Progenitor cell of endocrine pancreas (in vitro differentiated cells): ENCODE measurements around the gene CAPS. TPM values are rescaled to one million over a fixed set of nuclear protein-coding genes. Genes with fewer than 3 reads are reported as not detected.

ENCODE experiments used
- DNase-seq: peaks from one replicate; pipeline ENCODE4 v3.0.0; 2021; ENCODE audit warnings: low spot score; ENCODE audit not compliant: unreplicated experiment
- H3K27ac Mint-ChIP-seq: 2 replicates; pipeline ENCODE4 v1.8.0; 2021; ENCODE audit warnings: mild to moderate bottlenecking, moderate library complexity, mixed read lengths
- H3K27me3 Mint-ChIP-seq: 2 replicates; pipeline ENCODE4 v1.8.0; 2021; ENCODE audit warnings: mixed read lengths
- H3K36me3 Mint-ChIP-seq: 2 replicates; pipeline ENCODE4 v1.8.0; 2022; ENCODE audit warnings: mixed read lengths; ENCODE audit not compliant: insufficient read depth
- H3K4me1 Mint-ChIP-seq: 2 replicates; pipeline ENCODE4 v1.8.0; 2021; ENCODE audit warnings: low read depth, mixed read lengths
- H3K4me3 Mint-ChIP-seq: 2 replicates; pipeline ENCODE4 v1.8.0; 2021; ENCODE audit warnings: low read depth, mild to moderate bottlenecking, moderate library complexity, mixed read lengths
- H3K9me3 Mint-ChIP-seq: 2 replicates; pipeline ENCODE4 v1.8.0; 2021; ENCODE audit warnings: low read depth, mixed read lengths
- total RNA-seq: library from RNA; stranded (reverse); gene quantifications from 2 replicates; pipeline ENCODE4 v1.2.1, GENCODE V29; 2021
- TF ChIP-seq, protein P1 (sequence below): fragments of 200-600 bp; sonication (generic); IDR thresholded peaks from one replicate; pipeline ENCODE4 v1.5.0; 2021; ENCODE audit warnings: antibody characterized with exemption, mild to moderate bottlenecking; ENCODE audit not compliant: unreplicated experiment

The CAPS gene
- total RNA-seq, 1 donor from 2014 or later: 22.5 TPM

DNA sequence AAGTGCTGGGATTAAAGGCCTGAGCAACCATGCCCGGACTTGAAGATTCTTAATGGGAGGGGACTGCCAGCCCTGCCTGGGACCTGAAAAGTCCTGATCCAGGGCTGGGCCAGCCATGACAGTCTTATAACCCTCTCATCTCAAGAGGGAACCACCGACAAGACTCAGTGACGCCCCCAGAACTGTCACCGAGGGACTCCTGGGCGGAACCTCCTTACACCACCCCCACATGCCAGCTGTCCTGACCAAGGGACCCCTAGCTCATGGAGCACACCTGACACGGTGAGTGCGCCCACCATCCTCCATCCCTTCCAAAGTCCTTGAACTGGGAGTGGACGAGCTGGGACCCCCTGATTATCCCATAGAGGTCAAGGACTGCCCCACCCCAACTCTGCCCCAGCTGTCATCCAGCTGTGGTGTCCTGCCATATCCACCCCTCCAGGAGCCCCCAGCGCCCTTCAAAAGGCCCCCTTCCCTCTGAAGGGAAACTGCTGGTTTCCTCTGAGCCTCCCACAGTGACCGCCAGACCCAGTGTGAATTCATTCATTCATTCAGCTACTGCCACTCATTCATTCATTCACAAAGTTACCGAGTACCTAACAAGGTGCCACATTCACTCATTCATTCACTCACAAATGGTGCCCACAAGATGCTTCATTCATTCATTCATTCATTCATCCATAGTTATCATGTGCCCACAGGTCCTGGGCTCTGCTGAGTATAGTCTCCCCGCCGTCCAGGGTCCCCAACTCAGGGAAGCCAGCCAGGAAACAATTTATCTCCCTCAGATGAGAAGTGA lies 14.1 kb upstream of the CAPS start:
- DNase-seq: no peak
- TF ChIP-seq, protein P1, sequence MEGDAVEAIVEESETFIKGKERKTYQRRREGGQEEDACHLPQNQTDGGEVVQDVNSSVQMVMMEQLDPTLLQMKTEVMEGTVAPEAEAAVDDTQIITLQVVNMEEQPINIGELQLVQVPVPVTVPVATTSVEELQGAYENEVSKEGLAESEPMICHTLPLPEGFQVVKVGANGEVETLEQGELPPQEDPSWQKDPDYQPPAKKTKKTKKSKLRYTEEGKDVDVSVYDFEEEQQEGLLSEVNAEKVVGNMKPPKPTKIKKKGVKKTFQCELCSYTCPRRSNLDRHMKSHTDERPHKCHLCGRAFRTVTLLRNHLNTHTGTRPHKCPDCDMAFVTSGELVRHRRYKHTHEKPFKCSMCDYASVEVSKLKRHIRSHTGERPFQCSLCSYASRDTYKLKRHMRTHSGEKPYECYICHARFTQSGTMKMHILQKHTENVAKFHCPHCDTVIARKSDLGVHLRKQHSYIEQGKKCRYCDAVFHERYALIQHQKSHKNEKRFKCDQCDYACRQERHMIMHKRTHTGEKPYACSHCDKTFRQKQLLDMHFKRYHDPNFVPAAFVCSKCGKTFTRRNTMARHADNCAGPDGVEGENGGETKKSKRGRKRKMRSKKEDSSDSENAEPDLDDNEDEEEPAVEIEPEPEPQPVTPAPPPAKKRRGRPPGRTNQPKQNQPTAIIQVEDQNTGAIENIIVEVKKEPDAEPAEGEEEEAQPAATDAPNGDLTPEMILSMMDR: no peak
- H3K4me1 Mint-ChIP-seq: peaks cover 6% of the 10 kb centered on the region
- H3K36me3 Mint-ChIP-seq: peaks cover 5% of the 10 kb centered on the region
- no peaks in the 10 kb centered on the region for H3K27me3 Mint-ChIP-seq
- H3K27ac Mint-ChIP-seq: no peak overlapping the region
- H3K9me3 Mint-ChIP-seq: no peaks in the 10 kb centered on the region
- H3K4me3 Mint-ChIP-seq: no peak overlapping the region

DNA sequence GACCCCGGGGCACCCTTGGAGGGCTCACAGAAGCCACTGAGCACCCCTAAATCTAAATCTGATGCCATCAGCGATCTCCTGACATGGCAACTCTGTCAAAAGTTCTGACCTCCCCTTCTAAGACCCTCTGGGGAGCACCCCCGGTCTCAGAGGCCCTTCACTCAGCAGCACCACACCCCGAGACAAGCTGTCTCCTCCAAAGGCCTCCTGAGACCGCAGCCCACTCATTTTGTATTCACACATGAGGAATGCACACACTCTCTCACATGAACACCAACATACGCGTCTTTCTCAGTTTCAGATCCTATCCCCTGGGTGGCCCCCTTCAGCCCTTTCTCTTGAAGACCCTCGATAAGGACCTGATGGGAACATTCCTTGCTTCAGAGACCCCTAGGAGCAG lies 13.1 kb upstream of the CAPS start:
- Mint-ChIP-seq H3K9me3 (no peaks in the 10 kb centered on the region), H3K4me3 (peak overlapping the region; percentile 25), H3K27ac (peak overlapping the region; percentile 81), H3K4me1 (peaks cover 6% of the 10 kb centered on the region), H3K27me3 (no peaks in the 10 kb centered on the region), H3K36me3 (peaks cover 2% of the 10 kb centered on the region)
- DNase-seq: no peak
- TF ChIP-seq, protein P1: no peak

DNA sequence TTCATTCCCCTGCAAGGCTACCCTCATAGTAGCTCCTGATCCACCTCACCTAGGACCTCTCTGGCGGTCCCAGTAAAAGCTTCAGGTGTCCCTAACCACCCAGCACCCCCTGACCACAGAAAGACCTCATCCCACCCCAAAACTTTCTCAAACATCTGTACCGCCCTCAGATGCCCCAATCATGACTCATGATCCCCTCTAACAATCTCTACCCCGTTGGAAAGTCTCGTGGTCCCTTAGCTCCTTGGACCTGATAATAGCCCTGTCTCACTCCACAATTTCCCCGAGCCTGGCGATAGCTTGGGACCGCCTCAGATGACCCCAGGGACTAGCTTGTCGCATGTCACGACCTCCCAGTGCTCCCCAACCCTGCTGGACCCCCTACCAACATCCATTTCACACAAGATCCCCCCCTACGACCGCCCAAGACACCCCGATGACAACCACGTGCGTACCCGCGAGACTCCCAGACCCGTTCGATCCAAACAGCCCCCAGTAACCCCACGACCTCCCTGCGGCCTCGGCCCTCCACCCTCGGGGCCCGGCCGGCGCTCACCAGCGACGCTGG lies 10.9 kb upstream of the CAPS start:
- H3K27me3 Mint-ChIP-seq: no peaks in the 10 kb centered on the region
- H3K4me3 Mint-ChIP-seq: peak overlapping the region; percentile 92
- H3K4me1 Mint-ChIP-seq: peaks cover 6% of the 10 kb centered on the region
- H3K36me3 Mint-ChIP-seq: peaks cover 4% of the 10 kb centered on the region
- TF ChIP-seq, protein P1: no peak
- no peaks in the 10 kb centered on the region for H3K9me3 Mint-ChIP-seq
- H3K27ac Mint-ChIP-seq: peak overlapping the region; percentile 99
- no peak for DNase-seq

DNA sequence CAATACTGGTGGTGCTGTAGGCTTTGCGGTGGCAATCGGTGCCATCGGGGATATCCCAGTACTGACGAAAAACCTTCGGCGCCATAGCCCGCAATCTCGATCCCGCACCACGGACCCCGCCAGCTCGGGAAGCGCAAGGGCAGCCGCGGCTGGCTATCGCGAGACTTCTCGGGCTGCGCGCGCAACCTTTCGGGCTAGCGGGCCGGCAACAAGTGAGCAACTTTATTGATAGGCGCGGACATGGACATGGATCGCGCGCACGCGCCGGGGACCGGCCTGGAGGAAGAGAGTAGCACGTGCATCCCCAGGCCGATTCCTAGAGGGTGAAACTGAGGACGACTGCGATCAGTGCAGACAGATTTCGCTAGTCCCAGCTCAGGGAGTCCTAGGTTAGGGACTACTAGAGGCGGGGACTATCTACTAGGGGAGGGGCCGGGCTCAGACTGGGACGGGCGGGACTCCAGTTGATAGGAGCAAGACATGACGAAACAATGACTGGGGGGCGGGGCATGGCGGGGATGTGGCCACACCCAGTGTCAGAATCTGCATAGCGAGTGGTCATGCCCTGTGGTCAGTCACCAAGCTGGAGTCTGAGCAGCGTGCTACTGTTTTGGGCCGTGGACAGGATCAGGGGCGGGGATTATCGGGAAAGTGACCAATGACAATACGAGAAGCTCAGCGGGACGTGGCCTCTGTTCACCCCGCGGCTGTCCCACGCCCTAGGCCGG lies 10.3 kb upstream of the CAPS start, which contains the start of gene NDUFA11:
NDUFA11 (minus strand) TSS at position 167 of the 728 bp plus-strand sequence; CDS start at position 85, 82 bp downstream.
- Mint-ChIP-seq H3K36me3 (peaks cover 4% of the 10 kb centered on the region), H3K4me3 (peak within 1 kb of the TSS; percentile 92), H3K27me3 (no peaks in the 10 kb centered on the region), H3K9me3 (no peaks in the 10 kb centered on the region), H3K4me1 (peaks cover 6% of the 10 kb centered on the region), H3K27ac (peak within 1 kb of the TSS; percentile 99)
- DNase-seq: peak; percentile 95
- TF ChIP-seq, protein P1: no peak
